K562 (cell line): ENCODE results near the gene CEP290. TPM values are rescaled to one million over a fixed set of nuclear protein-coding genes. Genes with fewer than 3 reads are reported as not detected.

ENCODE experiments used
- ATAC-seq: fragments of 200-7000 bp; cut with Tn5 transposase; 3 replicates; pipeline ENCODE4 v1.9.1; 2020; ENCODE audit warnings: moderate library complexity
- BruUV-seq: library from RNA; stranded (reverse); fragments of 400-500 nt; replicated peaks from 2 replicates; lab custom pipeline; 2021; lab: Mats Ljungman, UMichigan
- CTCF ChIA-PET: fragments of 300-600 bp; formaldehyde crosslinking; extraction: SDS; loops from one replicate; lab custom pipeline; 2021; ENCODE audit warnings: low intra/inter-chr PET ratio; lab: Yijun Ruan, JAX
- POLR2A ChIA-PET: fragments of 300-600, 350-650 bp; sonication (Branson Sonifier 250); formaldehyde crosslinking; extraction: SDS; loops from one replicate; lab custom pipeline; 2021; ENCODE audit warnings: antibody characterized with exemption, inconsistent platforms; lab: Yijun Ruan, JAX
- DNase-seq, 4 experiments: peaks; one replicate each; pipeline versions ENCODE4 v3.0.0 to v3.0.0-alpha.2; 2011 to 2018; ENCODE audit warnings: low spot score in 3 of 4, mixed read lengths in 3 of 4; ENCODE audit errors: extremely low read depth in 1 of 4
- FAIRE-seq: peaks from 2 replicates; lab custom pipeline; 2011; peaks lifted over from hg19 to GRCh38; lab: Jason Lieb, UNC
- H2AFZ ChIP-seq: 2 replicates; pipeline ENCODE4 v1.6.0; 2011; ENCODE audit warnings: low read depth, low read length, control low read depth, inconsistent platforms
- H3K27ac ChIP-seq: fragments of 200-600 bp; 3 replicates; pipeline ENCODE4 v1.8.0; 2011; ENCODE audit warnings: low read depth, mild to moderate bottlenecking, control low read depth, inconsistent platforms, low read length, moderate library complexity, mixed read lengths; ENCODE audit errors: extremely low read depth
- H3K27me3 ChIP-seq, 2 experiments: fragments of 300-600 bp in 1 of 2; 2 replicates in 1 of 2; 3 replicates in 1 of 2; pipeline versions ENCODE4 v1.6.0 to v1.8.0; 2011; ENCODE audit warnings: inconsistent platforms in 2 of 2, low read length in 2 of 2, mild to moderate bottlenecking in 1 of 2, mixed read lengths in 1 of 2, moderate library complexity in 1 of 2; ENCODE audit not compliant: control insufficient read depth in 2 of 2, insufficient read depth in 2 of 2
- H3K36me3 ChIP-seq: fragments of 300-600 bp; 3 replicates; pipeline ENCODE4 v1.8.0; 2011; ENCODE audit warnings: mild to moderate bottlenecking, low read length, inconsistent platforms; ENCODE audit not compliant: control insufficient read depth, insufficient read depth
- H3K4me1 ChIP-seq, 2 experiments: fragments of 200-600 bp in 1 of 2; replicated peaks in 1 of 2; 2 replicates in 1 of 2; 3 replicates in 1 of 2; pipeline versions ENCODE4 v1.5.1 to v1.8.0; 2011; ENCODE audit warnings: inconsistent platforms in 2 of 2, low read length in 2 of 2, mild to moderate bottlenecking in 1 of 2, mixed read lengths in 1 of 2, moderate library complexity in 1 of 2; ENCODE audit not compliant: control insufficient read depth in 2 of 2, insufficient read depth in 2 of 2
- H3K4me2 ChIP-seq: 2 replicates; pipeline ENCODE4 v1.6.1; 2011; ENCODE audit warnings: low read length, control low read depth, inconsistent platforms, mixed read lengths; ENCODE audit not compliant: insufficient read depth
- H3K4me3 ChIP-seq: fragments of 200-600 bp; sonication (generic), shearing (Covaris generic); 2 replicates; pipeline ENCODE4 v1.5.1; 2016; ENCODE audit warnings: control low read depth, inconsistent platforms
- H3K79me2 ChIP-seq: fragments of 200-600 bp; 3 replicates; pipeline ENCODE4 v1.8.0; 2011; ENCODE audit warnings: low read length, inconsistent platforms; ENCODE audit not compliant: control insufficient read depth, insufficient read depth
- H3K9ac ChIP-seq, 2 experiments: 2 replicates each; pipeline versions ENCODE4 v1.6.0 to v1.6.1; 2011; ENCODE audit warnings: low read depth in 2 of 2, low read length in 2 of 2, control low read depth in 1 of 2, inconsistent platforms in 1 of 2, mild to moderate bottlenecking in 1 of 2, mixed read lengths in 1 of 2; ENCODE audit not compliant: insufficient read depth in 1 of 2
- H3K9me1 ChIP-seq: one replicate; pipeline ENCODE4 v1.6.0; 2011; ENCODE audit warnings: inconsistent platforms, mild to moderate bottlenecking, low read length, moderate library complexity; ENCODE audit not compliant: control insufficient read depth, insufficient read depth
- H3K9me3 ChIP-seq: replicated peaks from 2 replicates; pipeline ENCODE4 v1.5.1; 2011; ENCODE audit warnings: low read depth, low read length, inconsistent platforms; ENCODE audit not compliant: control insufficient read depth, insufficient read depth
- H4K20me1 ChIP-seq: replicated peaks from 2 replicates; pipeline ENCODE4 v1.6.1; 2011; ENCODE audit warnings: low read length, inconsistent platforms, mixed read lengths; ENCODE audit not compliant: control insufficient read depth, insufficient read depth
- BCOR ChIP-seq: fragments of 450-650 bp; IDR thresholded peaks from 2 replicates; pipeline ENCODE4 v1.6.1; 2016
- COPS2 ChIP-seq: fragments of 450-650 bp; conservative IDR thresholded peaks from 2 replicates; pipeline ENCODE4 v1.6.1; 2016; ENCODE audit warnings: mild to moderate bottlenecking, moderate library complexity
- NCOA6 ChIP-seq: fragments of 450-650 bp; IDR thresholded peaks from 2 replicates; pipeline ENCODE4 v1.6.1; 2017; ENCODE audit warnings: mild to moderate bottlenecking
- TCF7 ChIP-seq: sonication (generic); IDR thresholded peaks from 2 replicates; pipeline ENCODE4 v1.6.1; 2016; ENCODE audit warnings: antibody characterized with exemption, borderline replicate concordance
- TOE1 ChIP-seq, 2 experiments: fragments of 450-650 bp in 1 of 2; sonication (generic) in 1 of 2; formaldehyde crosslinking in 1 of 2; IDR thresholded peaks; 2 replicates each; pipeline versions ENCODE4 v1.7.1 to v1.8.0; 2016 to 2022; ENCODE audit warnings: borderline replicate concordance in 2 of 2, mild to moderate bottlenecking in 2 of 2, antibody characterized with exemption in 1 of 2, inconsistent platforms in 1 of 2, low read depth in 1 of 2, missing genetic modification reagents in 1 of 2, moderate library complexity in 1 of 2
- TSC22D4 ChIP-seq: fragments of 450-650 bp; IDR thresholded peaks from 2 replicates; pipeline ENCODE4 v1.6.1; 2016; ENCODE audit warnings: missing genetic modification characterization, missing biosample characterization, control low read depth
- ZNF507 ChIP-seq: conservative IDR thresholded peaks from 2 replicates; pipeline ENCODE4 v1.6.1; 2017; ENCODE audit warnings: missing genetic modification characterization, missing compliant biosample characterization
- ZNF778 ChIP-seq: fragments of 450-650 bp; formaldehyde crosslinking; IDR thresholded peaks from 2 replicates; pipeline ENCODE4 v1.4.0; 2020; ENCODE audit warnings: mild to moderate bottlenecking, moderate library complexity
- WGBS: fragments of 100-300 bp; shearing (Covaris generic); methylation state at CpG from one replicate; pipeline ENCODE4 v1.1.6; 2016; ENCODE audit warnings: low coverage, mixed read lengths; ENCODE audit not compliant: insufficient coverage; ENCODE audit errors: missing lambda C conversion rate; 5-methylcytosine and 5-hydroxymethylcytosine counted together
- in situ Hi-C: fragments of 300-500 bp; cut with MboI; formaldehyde crosslinking; loops from 4 replicates; pipeline ENCODE4 v1.15.0; 2018; ENCODE audit warnings: inconsistent platforms, mixed read lengths
- intact Hi-C: fragments of 100-400 bp; cut with micrococcal nuclease; formaldehyde crosslinking; loops from 2 replicates; pipeline ENCODE4 v1.14.2; 2022
- polyA plus RNA-seq, 8 experiments: library from polyadenylated mRNA; depleted of rRNA in 4 of 8; stranded (reverse) in 5 of 8; unstranded in 3 of 8; fragments of >200 nt; fragmentation: Nextera tagmentation in 2 of 8; fragmentation: Illumina TruSeq in 1 of 8; extraction: Ambion mirVana in 2 of 8; extraction: Trizol in 1 of 8; gene quantifications; 2 replicates each; pipeline versions ENCODE4 v1.2.1 to v1.2.3, GENCODE V29; 2011 to 2014; ENCODE audit warnings: inconsistent platforms in 1 of 8, missing spikeins in 1 of 8
- total RNA-seq, 7 experiments: library from RNA; depleted of rRNA in 6 of 7; stranded (reverse); fragments of >200 nt in 6 of 7; fragmentation: Illumina TruSeq in 2 of 7; extraction: Trizol in 2 of 7; gene quantifications; 2 replicates each; pipeline versions ENCODE4 v1.2.1 to v1.2.3, GENCODE V29; 2011 to 2021; ENCODE audit warnings: low replicate concordance in 1 of 7
- TF ChIP-seq, protein P1 (sequence below): fragments of 250-450 bp; sonication (Bioruptor Pico); IDR thresholded peaks from 2 replicates; pipeline ENCODE4 v1.5.0; 2021

CEP290 gene
- total and polyA plus RNA-seq, 9 of the 15 experiments (the other 6 are each of a cell fraction or from before 2014, with no cell fraction given): 7.2 to 19.4 (median 18.1) TPM

DNA sequence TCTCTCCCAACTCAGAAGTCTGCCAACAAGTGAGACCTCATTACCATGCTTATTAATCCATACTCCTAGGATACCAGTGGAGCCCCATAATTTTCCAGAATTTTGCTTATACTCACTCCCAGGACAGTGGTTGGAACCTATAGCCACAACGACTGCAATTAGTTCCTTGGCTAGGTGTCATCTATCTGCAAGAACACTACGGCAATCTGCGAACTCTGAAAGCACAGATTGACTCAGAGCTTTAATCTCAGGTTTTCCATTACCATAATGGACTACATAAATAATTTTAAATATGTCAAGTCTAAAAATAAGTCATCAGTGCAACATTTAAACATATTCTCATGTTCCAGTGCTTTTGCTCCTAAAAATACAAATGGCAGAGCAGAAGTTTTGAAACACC lies 33.7 kb upstream of the CEP290 start:
- intact Hi-C loops (no loop called here), in situ Hi-C loops (no loop called here)
- H3K27me3 ChIP-seq: no peaks in the 10 kb centered on the region
- no peaks in the 10 kb centered on the region for H3K9me3 ChIP-seq
- H3K79me2 ChIP-seq: no peaks in the 10 kb centered on the region
- no peak overlapping the region for H3K4me2 ChIP-seq
- no TSS peak for BruUV-seq
- H3K4me1 ChIP-seq: no peaks in the 10 kb centered on the region
- ATAC-seq: no peak
- FAIRE-seq: no peak
- peaks cover 47% of the 10 kb centered on the region; the same call in 2 of the 3 replicates for H3K36me3 ChIP-seq
- no peak overlapping the region for H3K4me3 ChIP-seq
- ChIA-PET CTCF (no interaction called here), POLR2A (no interaction called here)
- H3K9ac ChIP-seq: no peak overlapping the region
- H3K27ac ChIP-seq: no peak overlapping the region
- WGBS: 89% methylated on average over 3 of the region's 3 CpGs
- TF ChIP-seq TOE1 (IDR thresholded peaks at IDR 0.05; ENCODE audit: borderline replicate concordance) (no peak), TOE1 (CRISPR knock-in tag; IDR thresholded peaks at IDR 0.05; ENCODE audit: borderline replicate concordance, low read depth) (no peak), ZNF778 (CRISPR knock-in tag) (no peak), TCF7 (no peak), ZNF507 (tag) (no peak), NCOA6 (no peak), TSC22D4 (tag) (no peak), COPS2 (no peak), BCOR (no peak)
- TF ChIP-seq, protein P1, sequence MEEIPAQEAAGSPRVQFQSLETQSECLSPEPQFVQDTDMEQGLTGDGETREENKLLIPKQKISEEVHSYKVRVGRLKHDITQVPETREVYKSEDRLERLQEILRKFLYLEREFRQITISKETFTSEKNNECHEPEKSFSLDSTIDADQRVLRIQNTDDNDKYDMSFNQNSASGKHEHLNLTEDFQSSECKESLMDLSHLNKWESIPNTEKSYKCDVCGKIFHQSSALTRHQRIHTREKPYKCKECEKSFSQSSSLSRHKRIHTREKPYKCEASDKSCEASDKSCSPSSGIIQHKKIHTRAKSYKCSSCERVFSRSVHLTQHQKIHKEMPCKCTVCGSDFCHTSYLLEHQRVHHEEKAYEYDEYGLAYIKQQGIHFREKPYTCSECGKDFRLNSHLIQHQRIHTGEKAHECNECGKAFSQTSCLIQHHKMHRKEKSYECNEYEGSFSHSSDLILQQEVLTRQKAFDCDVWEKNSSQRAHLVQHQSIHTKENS (CRISPR knock-in tag): no peak
- no peak for DNase-seq
- no peaks in the 10 kb centered on the region for H4K20me1 ChIP-seq
- H2AFZ ChIP-seq: no peak overlapping the region
- H3K9me1 ChIP-seq: no peaks in the 10 kb centered on the region
